PFSK-1 (cell line): Measurements from ENCODE around the gene CEACAM3.

ENCODE experiments used
- FOXP2 ChIP-seq: optimal IDR thresholded peaks from 2 replicates; pipeline ENCODE3; 2011; ENCODE audit warnings: borderline replicate concordance, control low read depth, inconsistent platforms; ENCODE audit not compliant: insufficient read depth; ENCODE audit errors: extremely low read length, extremely low read depth
- POLR2AphosphoS5 ChIP-seq: IDR thresholded peaks from 2 replicates; pipeline ENCODE4 v1.6.1; 2012; ENCODE audit warnings: low read depth, mild to moderate bottlenecking, control low read depth, low read length, moderate library complexity
- REST ChIP-seq, 2 experiments: IDR thresholded peaks; 2 replicates each; pipeline versions ENCODE4 v1.6.1 to v1.8.0; 2011 to 2012; ENCODE audit warnings: low read depth in 2 of 2, low read length in 2 of 2, control low read depth in 1 of 2, inconsistent platforms in 1 of 2, mild to moderate bottlenecking in 1 of 2, moderate library complexity in 1 of 2; ENCODE audit not compliant: insufficient read depth in 1 of 2
- SIN3A ChIP-seq: IDR thresholded peaks from 2 replicates; pipeline ENCODE4 v1.6.1; 2012; ENCODE audit warnings: mild to moderate bottlenecking, low read length, moderate library complexity, borderline replicate concordance; ENCODE audit not compliant: insufficient read depth
- TAF1 ChIP-seq: IDR thresholded peaks from 2 replicates; pipeline ENCODE4 v1.6.1; 2012; ENCODE audit warnings: low read length, control low read depth, borderline replicate concordance; ENCODE audit not compliant: insufficient read depth

CEACAM3 gene

GRCh38 chr19:41848666-41849065 is 52.3 kb downstream of the CEACAM3 start:
- TF ChIP-seq POLR2AphosphoS5, result no peak
- TF ChIP-seq TAF1, result no peak
- TF ChIP-seq REST (IDR thresholded peaks at IDR 0.05; ENCODE audit: insufficient read depth in 1 of 2, low read depth in 2 of 2, low read length in 2 of 2), result no peak
- TF ChIP-seq SIN3A, result no peak
- TF ChIP-seq FOXP2, result no peak

GRCh38 chr19:41849067-41849466 is 52.7 kb downstream of the CEACAM3 start:
- TF ChIP-seq TAF1, result no peak
- no peak for TF ChIP-seq POLR2AphosphoS5
- TF ChIP-seq SIN3A, result no peak
- no peak for TF ChIP-seq REST (IDR thresholded peaks at IDR 0.05; ENCODE audit: insufficient read depth in 1 of 2, low read depth in 2 of 2, low read length in 2 of 2)
- no peak for TF ChIP-seq FOXP2

- no peak for TF ChIP-seq SIN3A
- no peak for TF ChIP-seq TAF1
- TF ChIP-seq FOXP2, result no peak
- no peak for TF ChIP-seq POLR2AphosphoS5
- no peak for TF ChIP-seq REST (IDR thresholded peaks at IDR 0.05; ENCODE audit: insufficient read depth in 1 of 2, low read depth in 2 of 2, low read length in 2 of 2)
Measured at GRCh38 chr19:41850381-41850780, 54.0 kb downstream of the CEACAM3 start.

- TF ChIP-seq POLR2AphosphoS5 (no peak), TAF1 (no peak), REST (IDR thresholded peaks at IDR 0.05; ENCODE audit: insufficient read depth in 1 of 2, low read depth in 2 of 2, low read length in 2 of 2) (no peak), SIN3A (no peak)
Measured at GRCh38 chr19:41851456-41851855, 55.1 kb downstream of the CEACAM3 start.

GRCh38 chr19:41853344-41853743 is 57.0 kb downstream of the CEACAM3 start:
- TF ChIP-seq FOXP2 (no peak), TAF1 (no peak), SIN3A (no peak), POLR2AphosphoS5 (no peak), REST (IDR thresholded peaks at IDR 0.05; ENCODE audit: insufficient read depth in 1 of 2, low read depth in 2 of 2, low read length in 2 of 2) (no peak)
